ENCODE measurements around the gene ARL8B.

- no peak for TF ChIP-seq CTCF (conservative IDR thresholded peaks at IDR 0.05; ENCODE audit: low read depth, low read length)
- TF ChIP-seq EZH2 (IDR thresholded peaks at IDR 0.05; ENCODE audit: low read length, unreplicated experiment): no peak
Measured at GRCh38 chr3:5227812-5228211, 105.7 kb downstream of the ARL8B start.

All from PC-3 (cell line).